K562 (cell line): ENCODE data around the gene ERICH2. TPM values are rescaled to one million over a fixed set of nuclear protein-coding genes. Genes with fewer than 3 reads are reported as not detected.

Experiments used
- ATAC-seq: fragments of 200-7000 bp; cut with Tn5 transposase; 3 replicates; pipeline ENCODE4 v1.9.1; 2020; ENCODE audit warnings: moderate library complexity
- BruUV-seq: library from RNA; stranded (reverse); fragments of 400-500 nt; replicated peaks from 2 replicates; lab custom pipeline; 2021; lab: Mats Ljungman, UMichigan
- CTCF ChIA-PET: fragments of 300-600 bp; formaldehyde crosslinking; extraction: SDS; loops from one replicate; lab custom pipeline; 2021; ENCODE audit warnings: low intra/inter-chr PET ratio; lab: Yijun Ruan, JAX
- POLR2A ChIA-PET: fragments of 300-600, 350-650 bp; sonication (Branson Sonifier 250); formaldehyde crosslinking; extraction: SDS; loops from one replicate; lab custom pipeline; 2021; ENCODE audit warnings: antibody characterized with exemption, inconsistent platforms; lab: Yijun Ruan, JAX
- DNase-seq, 4 experiments: peaks; one replicate each; pipeline versions ENCODE4 v3.0.0 to v3.0.0-alpha.2; 2011 to 2018; ENCODE audit warnings: low spot score in 3 of 4, mixed read lengths in 3 of 4; ENCODE audit errors: extremely low read depth in 1 of 4
- FAIRE-seq: peaks from 2 replicates; lab custom pipeline; 2011; peaks lifted over from hg19 to GRCh38; lab: Jason Lieb, UNC
- H2AFZ ChIP-seq: 2 replicates; pipeline ENCODE4 v1.6.0; 2011; ENCODE audit warnings: low read depth, low read length, control low read depth, inconsistent platforms
- H3K27ac ChIP-seq: fragments of 200-600 bp; 3 replicates; pipeline ENCODE4 v1.8.0; 2011; ENCODE audit warnings: low read depth, mild to moderate bottlenecking, control low read depth, inconsistent platforms, low read length, moderate library complexity, mixed read lengths; ENCODE audit errors: extremely low read depth
- H3K27me3 ChIP-seq, 2 experiments: fragments of 300-600 bp in 1 of 2; 2 replicates in 1 of 2; 3 replicates in 1 of 2; pipeline versions ENCODE4 v1.6.0 to v1.8.0; 2011; ENCODE audit warnings: inconsistent platforms in 2 of 2, low read length in 2 of 2, mild to moderate bottlenecking in 1 of 2, mixed read lengths in 1 of 2, moderate library complexity in 1 of 2; ENCODE audit not compliant: control insufficient read depth in 2 of 2, insufficient read depth in 2 of 2
- H3K36me3 ChIP-seq: fragments of 300-600 bp; 3 replicates; pipeline ENCODE4 v1.8.0; 2011; ENCODE audit warnings: mild to moderate bottlenecking, low read length, inconsistent platforms; ENCODE audit not compliant: control insufficient read depth, insufficient read depth
- H3K4me1 ChIP-seq, 2 experiments: fragments of 200-600 bp in 1 of 2; replicated peaks in 1 of 2; 2 replicates in 1 of 2; 3 replicates in 1 of 2; pipeline versions ENCODE4 v1.5.1 to v1.8.0; 2011; ENCODE audit warnings: inconsistent platforms in 2 of 2, low read length in 2 of 2, mild to moderate bottlenecking in 1 of 2, mixed read lengths in 1 of 2, moderate library complexity in 1 of 2; ENCODE audit not compliant: control insufficient read depth in 2 of 2, insufficient read depth in 2 of 2
- H3K4me2 ChIP-seq: 2 replicates; pipeline ENCODE4 v1.6.1; 2011; ENCODE audit warnings: low read length, control low read depth, inconsistent platforms, mixed read lengths; ENCODE audit not compliant: insufficient read depth
- H3K4me3 ChIP-seq: fragments of 200-600 bp; sonication (generic), shearing (Covaris generic); 2 replicates; pipeline ENCODE4 v1.5.1; 2016; ENCODE audit warnings: control low read depth, inconsistent platforms
- H3K79me2 ChIP-seq: fragments of 200-600 bp; 3 replicates; pipeline ENCODE4 v1.8.0; 2011; ENCODE audit warnings: low read length, inconsistent platforms; ENCODE audit not compliant: control insufficient read depth, insufficient read depth
- H3K9ac ChIP-seq, 2 experiments: 2 replicates each; pipeline versions ENCODE4 v1.6.0 to v1.6.1; 2011; ENCODE audit warnings: low read depth in 2 of 2, low read length in 2 of 2, control low read depth in 1 of 2, inconsistent platforms in 1 of 2, mild to moderate bottlenecking in 1 of 2, mixed read lengths in 1 of 2; ENCODE audit not compliant: insufficient read depth in 1 of 2
- H3K9me1 ChIP-seq: one replicate; pipeline ENCODE4 v1.6.0; 2011; ENCODE audit warnings: inconsistent platforms, mild to moderate bottlenecking, low read length, moderate library complexity; ENCODE audit not compliant: control insufficient read depth, insufficient read depth
- H3K9me3 ChIP-seq: replicated peaks from 2 replicates; pipeline ENCODE4 v1.5.1; 2011; ENCODE audit warnings: low read depth, low read length, inconsistent platforms; ENCODE audit not compliant: control insufficient read depth, insufficient read depth
- H4K20me1 ChIP-seq: replicated peaks from 2 replicates; pipeline ENCODE4 v1.6.1; 2011; ENCODE audit warnings: low read length, inconsistent platforms, mixed read lengths; ENCODE audit not compliant: control insufficient read depth, insufficient read depth
- C11orf30 ChIP-seq: fragments of 450-650 bp; IDR thresholded peaks from 2 replicates; pipeline ENCODE4 v1.6.1; 2016; ENCODE audit warnings: low read depth, mild to moderate bottlenecking
- MAFF ChIP-seq: IDR thresholded peaks from 2 replicates; pipeline ENCODE4 v1.6.1; 2012; ENCODE audit warnings: low read length, improper control_type of control experiment
- MBD2 ChIP-seq: sonication (generic); IDR thresholded peaks from 2 replicates; pipeline ENCODE4 v1.6.1; 2016; ENCODE audit warnings: low read depth, borderline replicate concordance
- MEIS2 ChIP-seq: fragments of 450-650 bp; IDR thresholded peaks from 2 replicates; pipeline ENCODE4 v1.6.1; 2014; ENCODE audit warnings: mild to moderate bottlenecking; ENCODE audit not compliant: partially characterized antibody
- PRPF4 ChIP-seq: fragments of 200-400 bp; formaldehyde crosslinking; IDR thresholded peaks from one replicate; pipeline ENCODE4 v1.6.1; 2017; ENCODE audit warnings: low read length, low read depth, mild to moderate bottlenecking; ENCODE audit not compliant: insufficient read depth, poor library complexity, severe bottlenecking
- SREBF2 ChIP-seq: sonication (generic); formaldehyde crosslinking; IDR thresholded peaks from 2 replicates; pipeline ENCODE4 v1.4.0; 2020; ENCODE audit warnings: mild to moderate bottlenecking, missing genetic modification reagents
- STAT5B ChIP-seq: fragments of 250-450 bp; sonication (Bioruptor Pico); IDR thresholded peaks from 2 replicates; pipeline ENCODE4 v1.8.0; 2021; ENCODE audit warnings: mild to moderate bottlenecking, inconsistent platforms
- TCF15 ChIP-seq: fragments of 250-450 bp; sonication (Bioruptor Pico); IDR thresholded peaks from 2 replicates; pipeline ENCODE4 v1.8.0; 2022; ENCODE audit warnings: moderate library complexity, mild to moderate bottlenecking, inconsistent platforms
- WGBS: fragments of 100-300 bp; shearing (Covaris generic); methylation state at CpG from one replicate; pipeline ENCODE4 v1.1.6; 2016; ENCODE audit warnings: low coverage, mixed read lengths; ENCODE audit not compliant: insufficient coverage; ENCODE audit errors: missing lambda C conversion rate; 5-methylcytosine and 5-hydroxymethylcytosine counted together
- in situ Hi-C: fragments of 300-500 bp; cut with MboI; formaldehyde crosslinking; loops from 4 replicates; pipeline ENCODE4 v1.15.0; 2018; ENCODE audit warnings: inconsistent platforms, mixed read lengths
- intact Hi-C: fragments of 100-400 bp; cut with micrococcal nuclease; formaldehyde crosslinking; loops from 2 replicates; pipeline ENCODE4 v1.14.2; 2022
- polyA plus RNA-seq, 8 experiments: library from polyadenylated mRNA; depleted of rRNA in 4 of 8; stranded (reverse) in 5 of 8; unstranded in 3 of 8; fragments of >200 nt; fragmentation: Nextera tagmentation in 2 of 8; fragmentation: Illumina TruSeq in 1 of 8; extraction: Ambion mirVana in 2 of 8; extraction: Trizol in 1 of 8; gene quantifications; 2 replicates each; pipeline versions ENCODE4 v1.2.1 to v1.2.3, GENCODE V29; 2011 to 2014; ENCODE audit warnings: inconsistent platforms in 1 of 8, missing spikeins in 1 of 8
- total RNA-seq, 7 experiments: library from RNA; depleted of rRNA in 6 of 7; stranded (reverse); fragments of >200 nt in 6 of 7; fragmentation: Illumina TruSeq in 2 of 7; extraction: Trizol in 2 of 7; gene quantifications; 2 replicates each; pipeline versions ENCODE4 v1.2.1 to v1.2.3, GENCODE V29; 2011 to 2021; ENCODE audit warnings: low replicate concordance in 1 of 7
- TF ChIP-seq, protein P1 (sequence below): fragments of 250-450 bp; sonication (Bioruptor Pico); IDR thresholded peaks from 2 replicates; pipeline ENCODE4 v1.5.0; 2020; ENCODE audit warnings: mild to moderate bottlenecking
- TF ChIP-seq, protein P2 (sequence below): conservative IDR thresholded peaks from 2 replicates; pipeline ENCODE4 v1.6.1; 2011; ENCODE audit warnings: low read depth, mild to moderate bottlenecking, low read length; ENCODE audit not compliant: control insufficient read depth
- TF ChIP-seq, protein P3 (sequence below): fragments of 450-650 bp; IDR thresholded peaks from 2 replicates; pipeline ENCODE4 v1.6.1; 2018; ENCODE audit warnings: mild to moderate bottlenecking, low read depth; ENCODE audit not compliant: partially characterized antibody
- TF ChIP-seq, protein P4 (sequence below): fragments of 450-650 bp; IDR thresholded peaks from 2 replicates; pipeline ENCODE4 v1.7.0; 2016; ENCODE audit warnings: borderline replicate concordance

The ERICH2 gene
- total and polyA plus RNA-seq, 9 of the 15 experiments (the other 6 are each of a cell fraction or from before 2014, with no cell fraction given): 0.85 to 2.4 (median 1.6) TPM

GRCh38 chr2:170745305-170745704, 24.9 kb upstream of the ERICH2 start:
- 0 out of 3 replicates have a peak, but pooled peaks cover 2% of the 10 kb centered on the region for H3K79me2 ChIP-seq
- H3K27me3 ChIP-seq: no peaks in the 10 kb centered on the region
- H3K36me3 ChIP-seq: no peaks in the 10 kb centered on the region
- FAIRE-seq (no peak), ATAC-seq (no peak), DNase-seq (no peak)
- CTCF ChIA-PET: no interaction called here
- H3K4me2 ChIP-seq: no peak overlapping the region
- POLR2A ChIA-PET: interaction anchor here (0.5 to 1.9 kb wide), 3 partner anchors 16 to 25 kb away, joined by 3 to 7 read pairs (median 3); partner anchors contain the start of gene ERICH2
- H3K4me3 ChIP-seq: no peak overlapping the region
- no peaks in the 10 kb centered on the region for H3K9me3 ChIP-seq
- intact Hi-C loops (loop anchor here (2.0 kb wide), 1 partner anchor 25 kb away; the partner anchor contains the start of gene ERICH2), in situ Hi-C loops (no loop called here)
- BruUV-seq: no TSS peak
- H4K20me1 ChIP-seq: no peaks in the 10 kb centered on the region
- no peak overlapping the region for H2AFZ ChIP-seq
- WGBS: 80% methylated on average over 6 of the region's 6 CpGs
- H3K27ac ChIP-seq: peak overlapping the region; percentile 89; the same call in 1 of the 3 replicates
- no peak overlapping the region for H3K9ac ChIP-seq
- peaks cover 33 to 60% of the 10 kb centered on the region in 2 experiments; a peak in 4 of 5 replicates for H3K4me1 ChIP-seq
- no peaks in the 10 kb centered on the region for H3K9me1 ChIP-seq
- no peak for TF ChIP-seq MEIS2
- peak; percentile 53 for TF ChIP-seq C11orf30
- TF ChIP-seq PRPF4: no peak
- TF ChIP-seq SREBF2 (CRISPR knock-in tag): no peak
- TF ChIP-seq, protein P1, sequence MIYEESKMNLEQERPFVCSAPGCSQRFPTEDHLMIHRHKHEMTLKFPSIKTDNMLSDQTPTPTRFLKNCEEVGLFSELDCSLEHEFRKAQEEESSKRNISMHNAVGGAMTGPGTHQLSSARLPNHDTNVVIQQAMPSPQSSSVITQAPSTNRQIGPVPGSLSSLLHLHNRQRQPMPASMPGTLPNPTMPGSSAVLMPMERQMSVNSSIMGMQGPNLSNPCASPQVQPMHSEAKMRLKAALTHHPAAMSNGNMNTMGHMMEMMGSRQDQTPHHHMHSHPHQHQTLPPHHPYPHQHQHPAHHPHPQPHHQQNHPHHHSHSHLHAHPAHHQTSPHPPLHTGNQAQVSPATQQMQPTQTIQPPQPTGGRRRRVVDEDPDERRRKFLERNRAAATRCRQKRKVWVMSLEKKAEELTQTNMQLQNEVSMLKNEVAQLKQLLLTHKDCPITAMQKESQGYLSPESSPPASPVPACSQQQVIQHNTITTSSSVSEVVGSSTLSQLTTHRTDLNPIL (CRISPR knock-in tag): no peak
- TF ChIP-seq, protein P2, sequence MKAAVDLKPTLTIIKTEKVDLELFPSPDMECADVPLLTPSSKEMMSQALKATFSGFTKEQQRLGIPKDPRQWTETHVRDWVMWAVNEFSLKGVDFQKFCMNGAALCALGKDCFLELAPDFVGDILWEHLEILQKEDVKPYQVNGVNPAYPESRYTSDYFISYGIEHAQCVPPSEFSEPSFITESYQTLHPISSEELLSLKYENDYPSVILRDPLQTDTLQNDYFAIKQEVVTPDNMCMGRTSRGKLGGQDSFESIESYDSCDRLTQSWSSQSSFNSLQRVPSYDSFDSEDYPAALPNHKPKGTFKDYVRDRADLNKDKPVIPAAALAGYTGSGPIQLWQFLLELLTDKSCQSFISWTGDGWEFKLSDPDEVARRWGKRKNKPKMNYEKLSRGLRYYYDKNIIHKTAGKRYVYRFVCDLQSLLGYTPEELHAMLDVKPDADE: no peak
- TF ChIP-seq STAT5B (CRISPR knock-in tag): no peak
- 0 out of 2 replicates have a peak, but pooled peaks have one; percentile 2 for TF ChIP-seq MAFF
- TF ChIP-seq, protein P3, sequence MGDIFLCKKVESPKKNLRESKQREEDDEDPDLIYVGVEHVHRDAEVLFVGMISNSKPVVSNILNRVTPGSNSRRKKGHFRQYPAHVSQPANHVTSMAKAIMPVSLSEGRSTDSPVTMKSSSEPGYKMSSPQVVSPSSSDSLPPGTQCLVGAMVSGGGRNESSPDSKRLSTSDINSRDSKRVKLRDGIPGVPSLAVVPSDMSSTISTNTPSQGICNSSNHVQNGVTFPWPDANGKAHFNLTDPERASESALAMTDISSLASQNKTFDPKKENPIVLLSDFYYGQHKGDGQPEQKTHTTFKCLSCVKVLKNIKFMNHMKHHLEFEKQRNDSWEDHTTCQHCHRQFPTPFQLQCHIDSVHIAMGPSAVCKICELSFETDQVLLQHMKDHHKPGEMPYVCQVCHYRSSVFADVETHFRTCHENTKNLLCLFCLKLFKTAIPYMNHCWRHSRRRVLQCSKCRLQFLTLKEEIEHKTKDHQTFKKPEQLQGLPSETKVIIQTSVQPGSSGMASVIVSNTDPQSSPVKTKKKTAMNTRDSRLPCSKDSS: no peak
- TF ChIP-seq, protein P4, sequence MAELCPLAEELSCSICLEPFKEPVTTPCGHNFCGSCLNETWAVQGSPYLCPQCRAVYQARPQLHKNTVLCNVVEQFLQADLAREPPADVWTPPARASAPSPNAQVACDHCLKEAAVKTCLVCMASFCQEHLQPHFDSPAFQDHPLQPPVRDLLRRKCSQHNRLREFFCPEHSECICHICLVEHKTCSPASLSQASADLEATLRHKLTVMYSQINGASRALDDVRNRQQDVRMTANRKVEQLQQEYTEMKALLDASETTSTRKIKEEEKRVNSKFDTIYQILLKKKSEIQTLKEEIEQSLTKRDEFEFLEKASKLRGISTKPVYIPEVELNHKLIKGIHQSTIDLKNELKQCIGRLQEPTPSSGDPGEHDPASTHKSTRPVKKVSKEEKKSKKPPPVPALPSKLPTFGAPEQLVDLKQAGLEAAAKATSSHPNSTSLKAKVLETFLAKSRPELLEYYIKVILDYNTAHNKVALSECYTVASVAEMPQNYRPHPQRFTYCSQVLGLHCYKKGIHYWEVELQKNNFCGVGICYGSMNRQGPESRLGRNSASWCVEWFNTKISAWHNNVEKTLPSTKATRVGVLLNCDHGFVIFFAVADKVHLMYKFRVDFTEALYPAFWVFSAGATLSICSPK: no peak
- TF ChIP-seq MBD2: no peak
- TF ChIP-seq TCF15 (CRISPR knock-in tag): no peak
